T-helper 9 cell (primary cell): ENCODE results near the gene ABCD3.
"Not testable (repeated sequence)": the region's sequence is repeated elsewhere in the genome, so short reads cannot be mapped to it uniquely, and the experiment has no call there.

Experiments
- DNase-seq: peaks from one replicate; pipeline ENCODE4 v3.0.0-alpha.2; 2020

ABCD3 gene

GRCh38 chr1:94553323-94553730, 135.1 kb downstream of the ABCD3 start:
- no peak for DNase-seq

DNA sequence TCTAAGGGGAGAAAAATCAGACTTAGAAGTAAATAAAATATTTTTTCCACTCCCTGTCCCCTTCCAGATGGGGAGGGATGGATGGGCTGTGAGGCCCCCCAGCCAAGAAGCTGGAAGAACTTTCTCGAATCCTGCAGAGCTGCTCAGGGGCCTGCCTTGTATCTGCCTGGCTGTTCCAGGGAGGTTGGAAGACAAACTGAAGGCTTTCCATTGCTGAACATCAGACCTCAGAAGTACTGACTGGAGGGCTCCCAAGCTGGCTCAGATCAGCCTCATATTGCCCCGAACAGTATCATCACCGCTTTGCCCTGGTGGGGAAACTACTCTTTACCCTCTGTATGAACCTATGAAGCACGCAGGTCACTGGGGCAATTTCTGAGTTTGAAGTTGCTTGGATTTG, 135.7 kb downstream of the ABCD3 start:
- DNase-seq = no peak

- DNase-seq = no peak
Observed at GRCh38 chr1:94554580-94554979, 136.4 kb downstream of the ABCD3 start.

GRCh38 chr1:94555091-94555490, 136.9 kb downstream of the ABCD3 start:
- DNase-seq = no peak

- no peak for DNase-seq
Observed at GRCh38 chr1:94559921-94560320, 141.7 kb downstream of the ABCD3 start.

DNA sequence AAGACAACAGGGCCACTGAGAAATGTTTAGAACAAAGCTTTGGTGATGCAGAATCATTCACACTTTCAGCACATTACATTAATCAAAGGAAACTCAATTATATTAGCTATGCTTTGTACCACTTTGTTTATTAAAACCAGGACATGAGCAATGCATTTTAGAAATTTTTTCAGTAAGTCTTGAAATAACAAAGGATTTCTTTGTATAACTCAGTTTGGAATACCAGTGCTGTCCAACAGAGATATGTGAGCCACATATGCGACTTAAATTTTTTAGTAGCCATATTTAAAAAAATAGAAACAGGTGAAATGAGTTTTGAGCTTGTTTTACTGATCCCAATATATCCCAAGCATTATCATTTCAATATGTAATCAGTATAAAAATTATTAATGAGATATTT, 142.1 kb downstream of the ABCD3 start:
- no peak for DNase-seq

DNA sequence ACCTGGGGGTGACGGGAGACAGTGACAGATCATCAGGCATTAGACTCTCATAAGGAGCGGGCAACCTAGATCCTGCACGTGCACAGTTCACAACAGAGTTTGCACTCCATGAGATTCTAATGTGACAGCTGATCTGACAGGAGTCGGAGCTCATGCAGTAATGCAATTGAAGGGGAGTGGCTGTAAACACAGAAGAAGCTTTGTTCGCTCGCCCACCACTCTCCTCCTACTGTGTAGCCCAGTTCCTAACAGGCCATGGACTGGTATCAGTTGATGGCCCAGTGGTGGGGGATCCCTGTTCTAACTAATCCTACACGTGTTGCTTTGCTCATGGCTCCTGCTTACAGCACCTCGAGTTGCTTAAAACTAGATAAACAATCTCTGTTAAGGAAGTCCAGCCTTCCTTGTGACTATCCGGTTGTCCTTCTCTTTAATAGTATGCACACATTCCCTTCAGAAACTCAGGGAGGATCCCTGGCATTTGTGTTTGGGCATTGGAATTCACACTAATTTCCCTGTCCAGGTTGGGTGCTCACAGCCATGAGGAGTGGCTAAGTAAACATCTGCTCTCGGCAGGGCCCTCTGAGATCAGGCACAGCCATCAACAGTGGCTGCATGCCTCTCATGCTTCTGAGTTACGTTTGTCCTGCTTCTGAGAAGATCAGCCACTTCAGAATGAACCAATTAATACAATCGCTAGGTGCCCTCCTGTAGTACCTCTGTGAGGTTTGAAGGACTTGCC, 144.5 kb downstream of the ABCD3 start:
- no peak for DNase-seq

DNA sequence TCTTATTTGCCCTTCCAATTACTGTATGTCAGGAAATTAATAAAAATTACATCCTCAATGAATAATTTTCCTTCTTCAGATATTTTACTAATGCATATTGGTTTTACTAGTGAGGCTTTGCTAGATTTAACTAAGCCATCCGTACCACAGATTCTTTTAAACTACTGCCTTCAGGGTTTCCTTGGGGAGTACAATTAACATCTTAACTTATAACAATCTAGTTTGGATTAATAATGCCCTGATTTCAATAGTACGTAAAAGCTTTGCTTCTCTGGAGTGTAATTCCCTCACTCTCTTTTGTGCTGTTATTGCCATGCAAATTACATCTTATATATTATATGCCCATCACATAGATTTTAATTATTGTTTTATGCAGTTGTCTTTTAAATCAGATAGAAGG, 147.7 kb downstream of the ABCD3 start:
- no peak for DNase-seq

- DNase-seq = not testable (repeated sequence)
Observed at GRCh38 chr1:94566436-94566835, 148.2 kb downstream of the ABCD3 start.

- not testable (repeated sequence) for DNase-seq
Observed at GRCh38 chr1:94567975-94568607, 149.9 kb downstream of the ABCD3 start.
